DMS153 treated with DMSO at 0.1 percent for 48 hours (cell line): ENCODE measurements around the gene TNPO1.
"Not testable (repeated sequence)": the region's sequence is repeated elsewhere in the genome, so short reads cannot be mapped to it uniquely, and the experiment has no call there.

ENCODE experiments used
- DNase-seq: peaks from one replicate; lab custom pipeline; 2025; ENCODE audit not compliant: unreplicated experiment; lab: John Stamatoyannopoulos, UW

TNPO1 gene

GRCh38 chr5:72925336-72926010, 109.0 kb downstream of the TNPO1 start:
- no peak for DNase-seq

- DNase-seq, result not testable (repeated sequence)
Observed at GRCh38 chr5:72932686-72933085, 116.2 kb downstream of the TNPO1 start.

GRCh38 chr5:72934953-72935725, 118.7 kb downstream of the TNPO1 start:
- not testable (repeated sequence) for DNase-seq

- no peak for DNase-seq
Observed at GRCh38 chr5:72936893-72937292, 120.4 kb downstream of the TNPO1 start.

GRCh38 chr5:72937517-72938061, 121.1 kb downstream of the TNPO1 start:
- no peak for DNase-seq

- no peak for DNase-seq
Observed at GRCh38 chr5:72938206-72938605, 121.7 kb downstream of the TNPO1 start.

- DNase-seq, result no peak
Observed at GRCh38 chr5:72940082-72940481, 123.6 kb downstream of the TNPO1 start.

- no peak for DNase-seq
Observed at GRCh38 chr5:72943307-72943706, 126.8 kb downstream of the TNPO1 start.

GRCh38 chr5:72947498-72947897, 131.0 kb downstream of the TNPO1 start:
- DNase-seq, result no peak

GRCh38 chr5:72949481-72949880, 133.0 kb downstream of the TNPO1 start:
- no peak for DNase-seq

GRCh38 chr5:72951671-72952468, 135.4 kb downstream of the TNPO1 start:
- DNase-seq, result no peak

- DNase-seq, result no peak
Observed at GRCh38 chr5:72954389-72954788, 137.9 kb downstream of the TNPO1 start.

- DNase-seq, result no peak
Observed at GRCh38 chr5:72955143-72955767, 138.8 kb downstream of the TNPO1 start.

GRCh38 chr5:72955768-72956323, 139.4 kb downstream of the TNPO1 start, which contains the start of gene FCHO2:
Gene FCHO2, plus strand, starts transcription at chr5:72956041. Its CDS starts 56 bp downstream, at chr5:72956097.
- DNase-seq, result peak; percentile 74

- peak; percentile 18 for DNase-seq
Observed at GRCh38 chr5:72956324-72957140, 140.1 kb downstream of the TNPO1 start.

- no peak for DNase-seq
Observed at GRCh38 chr5:72957337-72957736, 140.9 kb downstream of the TNPO1 start.

GRCh38 chr5:72959257-72959656, 142.8 kb downstream of the TNPO1 start:
- no peak for DNase-seq
